Endothelial cell of umbilical vein (primary cell): ENCODE data around the gene C11orf68. TPM values are rescaled to one million over a fixed set of nuclear protein-coding genes. Genes with fewer than 3 reads are reported as not detected.

ENCODE experiments used
- BruUV-seq: library from RNA; stranded (reverse); fragments of 400-500 nt; replicated peaks from 2 replicates; lab custom pipeline; 2021; lab: Mats Ljungman, UMichigan
- CTCF ChIA-PET: fragments of 300-600, 350-600 bp; sonication (Branson Sonifier 250); formaldehyde crosslinking; loops from one replicate; lab custom pipeline; 2021; ENCODE audit warnings: antibody characterized with exemption, inconsistent platforms; lab: Charles Lee
- POLR2A ChIA-PET: fragments of 300-600, 350-600 bp; sonication (Branson Sonifier 250); formaldehyde crosslinking; loops from one replicate; lab custom pipeline; 2021; ENCODE audit warnings: antibody characterized with exemption, inconsistent platforms; lab: Charles Lee
- DNase-seq: peaks from one replicate; pipeline ENCODE4 v3.0.0-alpha.2; 2011; ENCODE audit warnings: low read depth, low spot score
- FAIRE-seq: peaks from 2 replicates; lab custom pipeline; 2011; peaks lifted over from hg19 to GRCh38; lab: Jason Lieb, UNC
- H2AFZ ChIP-seq: 2 replicates; pipeline ENCODE4 v1.6.0; 2012; ENCODE audit warnings: low read depth, low read length, control low read depth, inconsistent platforms
- H3K27ac ChIP-seq: 2 replicates; pipeline ENCODE4 v1.5.1; 2011; ENCODE audit warnings: low read depth, mild to moderate bottlenecking, control low read depth, low read length, moderate library complexity; ENCODE audit not compliant: insufficient read depth
- H3K27me3 ChIP-seq, 2 experiments: 2 replicates each; pipeline versions ENCODE4 v1.6.0 to v1.6.1; 2011; ENCODE audit warnings: low read length in 2 of 2, mixed read lengths in 1 of 2; ENCODE audit not compliant: control insufficient read depth in 2 of 2, insufficient read depth in 2 of 2
- H3K36me3 ChIP-seq, 2 experiments: 2 replicates in 1 of 2; 3 replicates in 1 of 2; pipeline ENCODE4 v1.5.1; 2011; ENCODE audit warnings: low read length in 2 of 2, mild to moderate bottlenecking in 1 of 2, moderate library complexity in 1 of 2; ENCODE audit not compliant: control insufficient read depth in 2 of 2, insufficient read depth in 2 of 2; ENCODE audit errors: extremely low read depth in 1 of 2
- H3K4me1 ChIP-seq: 3 replicates; pipeline ENCODE4 v1.5.1; 2011; ENCODE audit warnings: mild to moderate bottlenecking, low read length; ENCODE audit not compliant: control insufficient read depth, insufficient read depth; ENCODE audit errors: extremely low read depth
- H3K4me2 ChIP-seq: 2 replicates; pipeline ENCODE4 v1.6.1; 2011; ENCODE audit warnings: low read length, control low read depth, mixed read lengths; ENCODE audit not compliant: insufficient read depth
- H3K4me3 ChIP-seq, 3 experiments: fragments of 200-600 bp in 1 of 3; sonication (generic), shearing (Covaris generic) in 1 of 3; replicated peaks in 1 of 3; 2 replicates each; pipeline ENCODE4 v1.5.1; 2011 to 2016; ENCODE audit warnings: control low read depth in 3 of 3, low read length in 3 of 3, mild to moderate bottlenecking in 2 of 3, inconsistent platforms in 1 of 3, low read depth in 1 of 3, moderate library complexity in 1 of 3; ENCODE audit not compliant: insufficient read depth in 1 of 3
- H3K79me2 ChIP-seq: 2 replicates; pipeline ENCODE4 v1.6.0; 2012; ENCODE audit warnings: low read length, inconsistent platforms; ENCODE audit not compliant: control insufficient read depth, insufficient read depth
- H3K9ac ChIP-seq: replicated peaks from 2 replicates; pipeline ENCODE3; 2011; ENCODE audit warnings: low read length, control low read depth; ENCODE audit not compliant: insufficient read depth; ENCODE audit errors: extremely low read depth
- H3K9me1 ChIP-seq: replicated peaks from 3 replicates; pipeline ENCODE4 v1.6.0; 2011; ENCODE audit warnings: mild to moderate bottlenecking, low read length; ENCODE audit not compliant: control insufficient read depth, insufficient read depth; ENCODE audit errors: extremely low read depth
- H3K9me3 ChIP-seq: replicated peaks from 2 replicates; pipeline ENCODE4 v1.5.1; 2012; ENCODE audit warnings: low read length, inconsistent platforms; ENCODE audit not compliant: control insufficient read depth, insufficient read depth
- H4K20me1 ChIP-seq: replicated peaks from 2 replicates; pipeline ENCODE3; 2011; ENCODE audit warnings: mild to moderate bottlenecking, low read length; ENCODE audit not compliant: control insufficient read depth, insufficient read depth; ENCODE audit errors: extremely low read depth
- EZH2 ChIP-seq: IDR thresholded peaks from 2 replicates; pipeline ENCODE4 v1.6.1; 2012; ENCODE audit warnings: borderline replicate concordance, low read depth, mild to moderate bottlenecking, moderate library complexity, low read length, inconsistent platforms; ENCODE audit not compliant: severe bottlenecking
- FOS ChIP-seq: IDR thresholded peaks from 2 replicates; pipeline ENCODE4 v1.6.1; 2011; ENCODE audit warnings: mild to moderate bottlenecking, low read length, moderate library complexity, borderline replicate concordance; ENCODE audit not compliant: insufficient read depth
- GATA2 ChIP-seq: IDR thresholded peaks from 2 replicates; pipeline ENCODE4 v1.7.0; 2011; ENCODE audit warnings: low read depth, mild to moderate bottlenecking, moderate library complexity, mixed read lengths, low read length; ENCODE audit not compliant: insufficient read length, insufficient read depth
- JUN ChIP-seq: IDR thresholded peaks from 2 replicates; pipeline ENCODE4 v1.6.1; 2011; ENCODE audit warnings: borderline replicate concordance, low read depth; ENCODE audit not compliant: insufficient read length, insufficient read depth
- MAX ChIP-seq: IDR thresholded peaks from 2 replicates; pipeline ENCODE4 v1.6.1; 2011; ENCODE audit not compliant: insufficient read depth, insufficient read length
- MYC ChIP-seq: IDR thresholded peaks from one replicate; pipeline ENCODE4 v1.6.1; 2011; ENCODE audit warnings: mild to moderate bottlenecking, low read depth, low read length
- POLR2A ChIP-seq: IDR thresholded peaks from 2 replicates; pipeline ENCODE4 v1.6.1; 2012; ENCODE audit warnings: low read depth, mild to moderate bottlenecking, control low read depth, low read length
- POLR2AphosphoS5 ChIP-seq: IDR thresholded peaks from 2 replicates; pipeline ENCODE4 v1.6.1; 2012; ENCODE audit warnings: low read depth, mild to moderate bottlenecking, control low read depth, low read length, moderate library complexity; ENCODE audit not compliant: insufficient read depth
- dilution Hi-C: fragments of 300-500 bp; cut with MboI; formaldehyde crosslinking; loops from one replicate; pipeline ENCODE4 v1.15.0; 2019; ENCODE audit warnings: low sequenced_read_pairs; ENCODE audit not compliant: extremely low pct_ligation_motif_present
- intact Hi-C: fragments of 100-400 bp; cut with micrococcal nuclease; formaldehyde crosslinking; loops from one replicate; pipeline ENCODE4 v1.10.0; 2022
- polyA plus RNA-seq, 4 experiments: library from polyadenylated mRNA; depleted of rRNA in 3 of 4; stranded (reverse) in 3 of 4; unstranded in 1 of 4; fragments of >200 nt; gene quantifications; 2 replicates each; pipeline versions ENCODE4 v1.2.1 to v1.2.3, GENCODE V29; 2011 to 2012; ENCODE audit warnings: missing spikeins in 1 of 4
- total RNA-seq: library from RNA; stranded (reverse); gene quantifications from 2 replicates; pipeline ENCODE4 v1.2.3, GENCODE V29; 2021
- TF ChIP-seq, protein P1 (sequence below), 2 donors: IDR thresholded peaks; 1 replicate in 1 of 2; 2 replicates in 1 of 2; pipeline ENCODE4 v1.5.1; 2011; ENCODE audit warnings: low read length in 2 of 2, mild to moderate bottlenecking in 2 of 2, moderate library complexity in 2 of 2, control low read depth in 1 of 2, inconsistent platforms in 1 of 2, low read depth in 1 of 2; ENCODE audit not compliant: insufficient read depth in 1 of 2; ENCODE audit errors: extremely low read depth in 1 of 2

C11orf68 gene
- total and polyA plus RNA-seq, 2 donors (not counting 3 experiments of a cell fraction or from before 2014, with no cell fraction given): 35.6 to 66.5 TPM

DNA sequence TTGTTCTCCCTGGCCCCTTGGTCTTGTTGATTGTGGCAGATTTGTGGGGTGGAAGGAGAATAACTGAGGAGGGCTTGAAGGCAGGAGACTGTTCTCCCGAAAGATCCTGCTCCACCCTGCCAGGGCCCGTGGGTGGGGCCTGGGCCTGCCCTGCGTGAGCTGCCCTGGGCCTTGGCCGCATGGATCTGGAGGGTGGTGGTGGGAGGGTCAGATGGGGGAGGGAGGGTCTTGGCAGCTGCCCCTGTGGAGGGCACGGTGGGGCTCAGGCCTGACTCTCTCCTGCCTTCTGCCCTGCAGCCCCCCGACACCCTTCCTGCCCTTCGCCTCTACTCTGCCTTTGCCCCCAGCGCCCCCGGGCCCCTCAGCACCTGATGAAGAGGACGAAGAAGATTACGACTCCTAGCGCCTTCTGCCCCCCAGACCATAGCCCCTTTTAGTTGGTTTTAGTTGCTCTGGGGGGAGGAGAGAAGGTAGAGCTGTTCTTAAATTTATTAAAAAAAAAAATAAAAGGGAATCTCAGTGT lies 2.2 kb upstream of the C11orf68 start:
- dilution Hi-C loops: no loop called here
- no peaks in the 10 kb centered on the region for H3K9me3 ChIP-seq
- BruUV-seq: no TSS peak
- no peaks in the 10 kb centered on the region for H3K9me1 ChIP-seq
- CTCF ChIA-PET: interaction anchor here (1.3 kb wide), 1 partner anchor 37 kb away, joined by 3 read pairs; no protein-coding TSS in a partner anchor
- H3K4me2 ChIP-seq: no peak overlapping the region
- POLR2A ChIA-PET: no interaction called here
- DNase-seq: no peak
- no peak for FAIRE-seq
- no peak overlapping the region for H2AFZ ChIP-seq
- no peak for TF ChIP-seq POLR2A
- TF ChIP-seq MAX: no peak
- TF ChIP-seq POLR2AphosphoS5: no peak
- no peak for TF ChIP-seq FOS
- no peak for TF ChIP-seq GATA2
- TF ChIP-seq EZH2: no peak
- TF ChIP-seq MYC: no peak
- no peak for TF ChIP-seq JUN
- TF ChIP-seq, protein P1, sequence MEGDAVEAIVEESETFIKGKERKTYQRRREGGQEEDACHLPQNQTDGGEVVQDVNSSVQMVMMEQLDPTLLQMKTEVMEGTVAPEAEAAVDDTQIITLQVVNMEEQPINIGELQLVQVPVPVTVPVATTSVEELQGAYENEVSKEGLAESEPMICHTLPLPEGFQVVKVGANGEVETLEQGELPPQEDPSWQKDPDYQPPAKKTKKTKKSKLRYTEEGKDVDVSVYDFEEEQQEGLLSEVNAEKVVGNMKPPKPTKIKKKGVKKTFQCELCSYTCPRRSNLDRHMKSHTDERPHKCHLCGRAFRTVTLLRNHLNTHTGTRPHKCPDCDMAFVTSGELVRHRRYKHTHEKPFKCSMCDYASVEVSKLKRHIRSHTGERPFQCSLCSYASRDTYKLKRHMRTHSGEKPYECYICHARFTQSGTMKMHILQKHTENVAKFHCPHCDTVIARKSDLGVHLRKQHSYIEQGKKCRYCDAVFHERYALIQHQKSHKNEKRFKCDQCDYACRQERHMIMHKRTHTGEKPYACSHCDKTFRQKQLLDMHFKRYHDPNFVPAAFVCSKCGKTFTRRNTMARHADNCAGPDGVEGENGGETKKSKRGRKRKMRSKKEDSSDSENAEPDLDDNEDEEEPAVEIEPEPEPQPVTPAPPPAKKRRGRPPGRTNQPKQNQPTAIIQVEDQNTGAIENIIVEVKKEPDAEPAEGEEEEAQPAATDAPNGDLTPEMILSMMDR (IDR thresholded peaks at IDR 0.05; ENCODE audit: extremely low read depth in 1 of 2, insufficient read depth in 1 of 2, low read depth in 1 of 2, low read length in 2 of 2): no peak
- peaks cover 34% of the 10 kb centered on the region for H3K4me1 ChIP-seq
- H3K27ac ChIP-seq: no peak overlapping the region
- H3K9ac ChIP-seq: no peak overlapping the region
- peaks cover 37% of the 10 kb centered on the region for H3K79me2 ChIP-seq
- no peaks in the 10 kb centered on the region for H4K20me1 ChIP-seq
- no peak overlapping the region for H3K4me3 ChIP-seq
- H3K27me3 ChIP-seq: no peaks in the 10 kb centered on the region
- H3K36me3 ChIP-seq: peaks cover 6 to 11% of the 10 kb centered on the region in 2 experiments
- intact Hi-C loops: no loop called here
